Measurements from ENCODE around the gene PIP.
"Not testable (repeated sequence)": the region's sequence is repeated elsewhere in the genome, so short reads cannot be mapped to it uniquely, and the experiment has no call there.

PIP gene

GRCh38 chr7:143131781-143132180 is at the start of gene PIP:
PIP (plus strand) TSS chr7:143132077; CDS start chr7:143132117, 40 bp downstream.
- no peak for DNase-seq (ENCODE audit: low spot score)

- no peak for DNase-seq (ENCODE audit: low spot score)
Measured at GRCh38 chr7:143085109-143085508, 46.8 kb upstream of the PIP start.

GRCh38 chr7:143085610-143086009 is 46.3 kb upstream of the PIP start:
- DNase-seq (ENCODE audit: low spot score) = not testable (repeated sequence)

- not testable (repeated sequence) for DNase-seq (ENCODE audit: low spot score)
Measured at GRCh38 chr7:143088549-143089231, 43.2 kb upstream of the PIP start.

- DNase-seq (ENCODE audit: low spot score) = no peak
Measured at GRCh38 chr7:143096146-143096545, 35.7 kb upstream of the PIP start.

GRCh38 chr7:143099579-143099978 is 32.3 kb upstream of the PIP start:
- not testable (repeated sequence) for DNase-seq (ENCODE audit: low spot score)

- no peak for DNase-seq (ENCODE audit: low spot score)
Measured at GRCh38 chr7:143104759-143105158, 27.1 kb upstream of the PIP start.

GRCh38 chr7:143108019-143108418 is 23.9 kb upstream of the PIP start:
- not testable (repeated sequence) for DNase-seq (ENCODE audit: low spot score)

GRCh38 chr7:143117395-143117794 is 14.5 kb upstream of the PIP start:
- DNase-seq (ENCODE audit: low spot score) = no peak

GRCh38 chr7:143120691-143121405 is 11.0 kb upstream of the PIP start:
- no peak for DNase-seq (ENCODE audit: low spot score)

- DNase-seq (ENCODE audit: low spot score) = not testable (repeated sequence)
Measured at GRCh38 chr7:143123326-143123725, 8.6 kb upstream of the PIP start.

- no peak for DNase-seq (ENCODE audit: low spot score)
Measured at GRCh38 chr7:143126146-143126545, 5.7 kb upstream of the PIP start.

GRCh38 chr7:143129051-143129450 is 2.8 kb upstream of the PIP start:
- no peak for DNase-seq (ENCODE audit: low spot score)

- DNase-seq (ENCODE audit: low spot score) = no peak
Measured at GRCh38 chr7:143129477-143129876, 2.4 kb upstream of the PIP start.

- no peak for DNase-seq (ENCODE audit: low spot score)
Measured at GRCh38 chr7:143130541-143130940, 1.3 kb upstream of the PIP start.

- no peak for DNase-seq (ENCODE audit: low spot score)
Measured at GRCh38 chr7:143147070-143147469, 15.2 kb downstream of the PIP start.

GRCh38 chr7:143148050-143148449 is 16.2 kb downstream of the PIP start:
- no peak for DNase-seq (ENCODE audit: low spot score)

GRCh38 chr7:143148651-143149050 is 16.8 kb downstream of the PIP start:
- no peak for DNase-seq (ENCODE audit: low spot score)

- DNase-seq (ENCODE audit: low spot score) = not testable (repeated sequence)
Measured at GRCh38 chr7:143150696-143151095, 18.8 kb downstream of the PIP start.

GRCh38 chr7:143158617-143159016 is 26.7 kb downstream of the PIP start:
- not testable (repeated sequence) for DNase-seq (ENCODE audit: low spot score)

- no peak for DNase-seq (ENCODE audit: low spot score)
Measured at GRCh38 chr7:143171697-143172096, 39.8 kb downstream of the PIP start.

- DNase-seq (ENCODE audit: low spot score) = no peak
Measured at GRCh38 chr7:143172354-143172753, 40.5 kb downstream of the PIP start.

- DNase-seq (ENCODE audit: low spot score) = no peak
Measured at GRCh38 chr7:143176128-143176527, 44.3 kb downstream of the PIP start.
